Neural crest cell (in vitro differentiated cells): ENCODE measurements around the gene PDGFC. TPM values are rescaled to one million over a fixed set of nuclear protein-coding genes. Genes with fewer than 3 reads are reported as not detected.
A peak's percentile ranks its signal among the peaks of the same experiment; 100 is the strongest.

Experiments
- DNase-seq: peaks from one replicate; pipeline ENCODE4 v3.0.0; 2021; ENCODE audit warnings: low read depth, mixed read lengths, low spot score
- H3K27ac Mint-ChIP-seq: one replicate; pipeline ENCODE4 v1.8.0; 2021; ENCODE audit warnings: mild to moderate bottlenecking, mixed read lengths; ENCODE audit not compliant: unreplicated experiment
- H3K27me3 Mint-ChIP-seq: 2 replicates; pipeline ENCODE4 v1.8.0; 2021; ENCODE audit warnings: low read depth, mild to moderate bottlenecking, mixed read lengths
- H3K36me3 Mint-ChIP-seq: 2 replicates; pipeline ENCODE4 v1.8.0; 2021; ENCODE audit warnings: low read depth, mild to moderate bottlenecking, mixed read lengths
- H3K4me1 Mint-ChIP-seq: 2 replicates; pipeline ENCODE4 v1.8.0; 2021; ENCODE audit warnings: mixed read lengths
- H3K4me3 Mint-ChIP-seq: one replicate; pipeline ENCODE4 v1.8.0; 2021; ENCODE audit warnings: mild to moderate bottlenecking, mixed read lengths
- H3K9me3 Mint-ChIP-seq: 2 replicates; pipeline ENCODE4 v1.8.0; 2021; ENCODE audit warnings: mixed read lengths
- total RNA-seq: library from RNA; stranded (reverse); gene quantifications from 2 replicates; pipeline ENCODE4 v1.2.1, GENCODE V29; 2021
- TF ChIP-seq, protein P1 (sequence below): fragments of 200-600 bp; sonication (generic); conservative IDR thresholded peaks from 2 replicates; pipeline ENCODE4 v1.5.0; 2021; ENCODE audit warnings: antibody characterized with exemption, mild to moderate bottlenecking

The PDGFC gene
- total RNA-seq, 1 donor from 2014 or later = 19.1 TPM

DNA sequence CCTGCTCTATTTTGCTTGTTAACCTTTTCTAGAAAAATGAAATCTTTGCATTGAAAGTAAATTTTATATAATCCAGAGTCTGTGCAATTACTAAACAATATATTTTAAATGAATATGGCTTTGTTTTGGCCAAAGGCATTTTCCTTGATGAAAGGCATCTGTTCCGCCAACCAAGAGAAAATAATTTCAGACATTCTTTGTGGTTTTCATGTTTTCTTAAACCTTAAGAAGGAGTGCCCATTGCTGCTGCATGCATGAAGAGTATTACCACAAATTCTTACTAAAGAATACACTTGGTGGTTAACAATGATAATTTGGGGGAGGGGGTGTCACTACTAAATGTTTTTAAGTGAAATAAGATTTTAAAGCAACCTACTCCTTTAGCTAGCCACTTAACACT, 2.7 kb upstream of the PDGFC start:
- no peaks in the 10 kb centered on the region for H3K36me3 Mint-ChIP-seq
- no peaks in the 10 kb centered on the region for H3K9me3 Mint-ChIP-seq
- TF ChIP-seq, protein P1, sequence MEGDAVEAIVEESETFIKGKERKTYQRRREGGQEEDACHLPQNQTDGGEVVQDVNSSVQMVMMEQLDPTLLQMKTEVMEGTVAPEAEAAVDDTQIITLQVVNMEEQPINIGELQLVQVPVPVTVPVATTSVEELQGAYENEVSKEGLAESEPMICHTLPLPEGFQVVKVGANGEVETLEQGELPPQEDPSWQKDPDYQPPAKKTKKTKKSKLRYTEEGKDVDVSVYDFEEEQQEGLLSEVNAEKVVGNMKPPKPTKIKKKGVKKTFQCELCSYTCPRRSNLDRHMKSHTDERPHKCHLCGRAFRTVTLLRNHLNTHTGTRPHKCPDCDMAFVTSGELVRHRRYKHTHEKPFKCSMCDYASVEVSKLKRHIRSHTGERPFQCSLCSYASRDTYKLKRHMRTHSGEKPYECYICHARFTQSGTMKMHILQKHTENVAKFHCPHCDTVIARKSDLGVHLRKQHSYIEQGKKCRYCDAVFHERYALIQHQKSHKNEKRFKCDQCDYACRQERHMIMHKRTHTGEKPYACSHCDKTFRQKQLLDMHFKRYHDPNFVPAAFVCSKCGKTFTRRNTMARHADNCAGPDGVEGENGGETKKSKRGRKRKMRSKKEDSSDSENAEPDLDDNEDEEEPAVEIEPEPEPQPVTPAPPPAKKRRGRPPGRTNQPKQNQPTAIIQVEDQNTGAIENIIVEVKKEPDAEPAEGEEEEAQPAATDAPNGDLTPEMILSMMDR = no peak
- DNase-seq = no peak
- H3K4me3 Mint-ChIP-seq = peak overlapping the region; percentile 14
- no peaks in the 10 kb centered on the region for H3K27me3 Mint-ChIP-seq
- no peak overlapping the region for H3K27ac Mint-ChIP-seq
- H3K4me1 Mint-ChIP-seq = peaks cover 76% of the 10 kb centered on the region

DNA sequence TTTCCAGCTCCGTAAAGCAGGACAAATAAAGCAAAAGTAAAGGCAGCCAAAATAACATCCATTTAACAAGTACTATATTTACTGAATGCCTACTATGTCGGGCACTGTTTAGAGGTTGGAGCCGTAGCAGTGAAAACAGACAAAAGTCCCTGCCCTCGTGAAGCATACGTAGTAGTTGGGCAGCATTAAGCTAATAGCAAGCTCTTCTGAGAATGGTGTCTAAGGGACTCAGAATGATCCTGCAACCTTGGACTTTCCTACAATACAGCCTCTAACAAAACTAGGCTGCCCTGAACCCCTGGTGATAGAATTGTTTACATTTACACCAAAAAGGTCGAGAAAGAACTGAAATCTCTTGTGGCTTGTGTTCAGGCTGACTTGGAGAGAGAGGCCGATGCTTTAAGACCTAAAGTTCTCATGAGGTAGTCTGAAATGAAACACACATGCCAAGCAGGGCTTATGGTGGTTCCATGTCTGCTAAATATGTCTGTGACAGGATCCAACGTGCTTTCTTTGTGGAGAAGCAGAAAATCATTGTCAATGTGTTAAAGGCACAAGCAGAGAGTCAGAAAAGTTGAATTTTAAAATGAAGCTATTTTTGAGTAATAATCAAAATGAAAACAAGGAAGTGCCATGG, 898 bp upstream of the PDGFC start:
- Mint-ChIP-seq H3K4me3 (peak overlapping the region; percentile 84), H3K27me3 (no peaks in the 10 kb centered on the region), H3K9me3 (no peaks in the 10 kb centered on the region), H3K36me3 (no peaks in the 10 kb centered on the region), H3K27ac (no peak overlapping the region), H3K4me1 (peaks cover 82% of the 10 kb centered on the region)
- TF ChIP-seq, protein P1 = no peak
- DNase-seq = no peak

DNA sequence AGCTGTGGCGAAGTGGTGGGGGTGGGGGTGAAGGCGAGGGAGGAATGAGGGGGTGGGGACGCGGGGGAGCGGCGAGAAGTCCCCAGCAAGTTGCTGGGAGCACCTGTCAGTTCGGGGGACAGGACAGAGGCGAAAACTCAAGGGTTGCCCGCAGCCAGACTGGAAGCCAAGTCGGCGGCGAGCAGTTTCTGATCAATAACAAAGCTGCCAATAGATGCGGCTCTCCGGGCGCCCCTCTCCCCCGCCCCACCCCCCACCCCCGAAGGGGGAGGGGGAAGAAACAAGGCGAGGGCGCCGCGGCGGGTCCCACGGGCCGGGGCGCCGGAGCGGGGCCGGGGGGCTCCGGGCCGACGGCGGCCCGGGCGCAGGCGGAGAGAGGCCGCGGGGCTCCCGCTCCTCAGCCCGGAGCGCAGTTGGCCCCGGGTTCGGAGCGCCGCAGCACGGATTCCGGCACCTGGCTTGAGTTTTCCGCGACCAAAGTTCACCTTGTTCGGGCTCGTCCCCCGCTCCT, 379 bp downstream of the PDGFC start:
- Mint-ChIP-seq H3K27ac (peak overlapping the region; percentile 59), H3K4me1 (peaks cover 76% of the 10 kb centered on the region), H3K9me3 (no peaks in the 10 kb centered on the region), H3K4me3 (peak overlapping the region; percentile 92), H3K27me3 (no peaks in the 10 kb centered on the region), H3K36me3 (no peaks in the 10 kb centered on the region)
- TF ChIP-seq, protein P1 = no peak
- DNase-seq = peak; percentile 32

DNA sequence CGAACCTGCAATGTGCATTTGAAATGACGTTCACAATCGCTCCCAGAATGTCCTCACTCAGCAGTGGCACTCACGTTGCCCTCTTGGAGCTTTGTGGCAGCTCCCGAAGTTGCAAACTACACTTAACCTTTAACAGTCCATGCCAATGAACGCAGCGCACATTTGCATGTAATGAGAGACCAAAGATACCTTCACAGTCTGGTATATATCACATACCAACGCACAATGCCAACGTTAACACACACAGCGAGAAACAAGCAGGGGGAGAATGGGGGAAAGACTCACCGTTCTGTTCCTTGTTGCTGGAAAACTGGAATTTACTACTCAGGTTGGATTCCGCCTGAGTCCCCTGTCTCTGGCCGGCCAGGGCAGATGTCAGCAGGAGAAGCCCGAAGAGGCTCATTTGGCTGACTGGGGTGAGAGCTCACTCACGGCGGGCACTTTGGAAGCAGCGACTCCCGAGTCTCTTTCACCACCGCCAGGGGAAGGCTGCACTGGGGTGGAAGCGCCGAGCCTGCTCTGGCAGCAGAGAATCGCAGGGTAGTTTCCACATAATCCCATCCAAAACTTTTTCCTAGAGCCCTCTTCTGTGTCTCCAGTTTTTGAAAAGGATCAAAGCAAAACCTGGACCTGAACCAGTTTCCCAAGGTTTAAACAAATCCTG, 966 bp downstream of the PDGFC start:
- Mint-ChIP-seq H3K27me3 (no peaks in the 10 kb centered on the region), H3K4me1 (peaks cover 70% of the 10 kb centered on the region), H3K27ac (peak overlapping the region; percentile 59), H3K4me3 (peak overlapping the region; percentile 92), H3K9me3 (no peaks in the 10 kb centered on the region), H3K36me3 (no peaks in the 10 kb centered on the region)
- TF ChIP-seq, protein P1 = peak; percentile 66
- peak; percentile 51 for DNase-seq

DNA sequence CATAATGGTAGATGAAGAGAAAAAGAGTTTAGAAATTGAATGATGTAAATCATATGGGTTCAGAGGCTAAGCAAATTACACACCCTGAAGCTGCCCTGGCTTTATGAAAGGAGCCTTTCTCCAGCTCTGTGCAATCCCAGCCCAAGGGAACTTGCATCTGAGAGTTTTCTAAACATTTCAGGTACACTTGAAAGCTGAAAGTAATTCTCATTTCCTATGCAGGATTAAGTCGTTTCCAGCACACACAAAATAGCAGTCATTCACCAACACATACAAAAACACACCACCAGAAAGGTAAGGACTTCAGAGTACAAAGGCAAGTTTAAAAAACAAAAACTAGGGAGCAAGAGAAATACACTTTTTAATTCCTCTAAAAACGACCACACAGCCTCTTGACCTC, 1.7 kb downstream of the PDGFC start:
- TF ChIP-seq, protein P1 = no peak
- no peak for DNase-seq
- Mint-ChIP-seq H3K4me1 (peaks cover 63% of the 10 kb centered on the region), H3K4me3 (peak overlapping the region; percentile 92), H3K36me3 (no peaks in the 10 kb centered on the region), H3K27ac (peak overlapping the region; percentile 86), H3K27me3 (no peaks in the 10 kb centered on the region), H3K9me3 (no peaks in the 10 kb centered on the region)
